Hepatocyte (in vitro differentiated cells): ENCODE results near the gene XRCC4.

Source experiments
- EZH2 ChIP-seq: fragments of 200-600 bp; sonication (generic); IDR thresholded peaks from 2 replicates; pipeline ENCODE4 v1.6.1; 2016; ENCODE audit warnings: antibody characterized with exemption, mild to moderate bottlenecking, borderline replicate concordance
- EZH2phosphoT487 ChIP-seq: fragments of 200-600 bp; sonication (generic); IDR thresholded peaks from one replicate; pipeline ENCODE4 v1.6.1; 2018; ENCODE audit warnings: antibody characterized with exemption, mild to moderate bottlenecking, low read depth, moderate library complexity; ENCODE audit not compliant: unreplicated experiment, severe bottlenecking
- TF ChIP-seq, protein P1 (sequence below): fragments of 200-600 bp; sonication (generic); IDR thresholded peaks from 2 replicates; pipeline ENCODE4 v1.5.1; 2016; ENCODE audit warnings: antibody characterized with exemption, mild to moderate bottlenecking; ENCODE audit not compliant: poor library complexity

DNA sequence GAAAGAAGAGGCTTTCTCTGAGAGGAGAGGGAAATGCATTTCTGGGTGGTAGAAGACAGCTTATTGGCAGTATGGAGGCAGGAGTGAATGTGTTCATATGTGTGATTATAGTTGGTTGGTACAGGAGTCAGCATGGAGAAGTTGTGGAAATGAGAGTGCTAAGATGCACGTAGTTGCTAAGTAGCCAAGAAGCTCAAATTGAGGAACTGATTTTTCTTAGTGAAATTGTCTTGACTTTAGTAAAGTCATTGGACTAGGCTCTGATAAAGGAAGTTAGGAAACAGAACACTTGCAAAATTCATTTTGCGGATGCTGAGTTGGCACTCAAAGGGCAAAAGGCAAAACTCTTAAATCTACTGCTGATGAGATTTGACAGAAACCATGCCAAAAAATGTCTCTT lies 235.3 kb downstream of the XRCC4 start:
- TF ChIP-seq, protein P1, sequence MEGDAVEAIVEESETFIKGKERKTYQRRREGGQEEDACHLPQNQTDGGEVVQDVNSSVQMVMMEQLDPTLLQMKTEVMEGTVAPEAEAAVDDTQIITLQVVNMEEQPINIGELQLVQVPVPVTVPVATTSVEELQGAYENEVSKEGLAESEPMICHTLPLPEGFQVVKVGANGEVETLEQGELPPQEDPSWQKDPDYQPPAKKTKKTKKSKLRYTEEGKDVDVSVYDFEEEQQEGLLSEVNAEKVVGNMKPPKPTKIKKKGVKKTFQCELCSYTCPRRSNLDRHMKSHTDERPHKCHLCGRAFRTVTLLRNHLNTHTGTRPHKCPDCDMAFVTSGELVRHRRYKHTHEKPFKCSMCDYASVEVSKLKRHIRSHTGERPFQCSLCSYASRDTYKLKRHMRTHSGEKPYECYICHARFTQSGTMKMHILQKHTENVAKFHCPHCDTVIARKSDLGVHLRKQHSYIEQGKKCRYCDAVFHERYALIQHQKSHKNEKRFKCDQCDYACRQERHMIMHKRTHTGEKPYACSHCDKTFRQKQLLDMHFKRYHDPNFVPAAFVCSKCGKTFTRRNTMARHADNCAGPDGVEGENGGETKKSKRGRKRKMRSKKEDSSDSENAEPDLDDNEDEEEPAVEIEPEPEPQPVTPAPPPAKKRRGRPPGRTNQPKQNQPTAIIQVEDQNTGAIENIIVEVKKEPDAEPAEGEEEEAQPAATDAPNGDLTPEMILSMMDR = no peak
- no peak for TF ChIP-seq EZH2phosphoT487
- TF ChIP-seq EZH2 = no peak
